ENCODE measurements around the gene POLR3GL.
A peak's percentile ranks its signal among the peaks of the same experiment; 100 is the strongest.

POLR3GL gene

DNA sequence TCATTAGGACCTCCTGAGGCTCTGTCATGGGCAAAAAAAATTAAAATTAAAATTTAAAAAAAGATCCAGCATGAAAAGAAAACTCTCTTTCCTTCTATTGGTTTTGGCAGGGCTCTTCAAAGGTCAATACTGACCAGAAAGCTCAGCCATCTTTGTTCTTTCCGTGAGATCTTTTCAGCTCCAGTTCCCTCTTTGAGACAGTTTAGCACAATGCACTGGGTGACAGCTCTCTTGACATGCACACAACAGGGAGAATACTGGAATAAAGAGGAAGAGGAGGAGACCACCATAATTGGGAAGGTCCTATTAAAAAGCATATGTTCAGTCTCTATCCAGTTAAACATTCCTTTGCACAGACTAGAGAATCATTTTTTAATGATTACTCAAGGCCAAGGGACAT is 13.0 kb upstream of the POLR3GL start:
- no peak for DNase-seq

GRCh38 chr1:145952903-145953302 is 11.6 kb upstream of the POLR3GL start:
- DNase-seq, result no peak

GRCh38 chr1:145953861-145954260 is 10.6 kb upstream of the POLR3GL start:
- DNase-seq, result no peak

GRCh38 chr1:145955436-145955835 is 9.1 kb upstream of the POLR3GL start:
- DNase-seq, result no peak

- no peak for DNase-seq
Measured at GRCh38 chr1:145956361-145956760, 8.1 kb upstream of the POLR3GL start.

DNA sequence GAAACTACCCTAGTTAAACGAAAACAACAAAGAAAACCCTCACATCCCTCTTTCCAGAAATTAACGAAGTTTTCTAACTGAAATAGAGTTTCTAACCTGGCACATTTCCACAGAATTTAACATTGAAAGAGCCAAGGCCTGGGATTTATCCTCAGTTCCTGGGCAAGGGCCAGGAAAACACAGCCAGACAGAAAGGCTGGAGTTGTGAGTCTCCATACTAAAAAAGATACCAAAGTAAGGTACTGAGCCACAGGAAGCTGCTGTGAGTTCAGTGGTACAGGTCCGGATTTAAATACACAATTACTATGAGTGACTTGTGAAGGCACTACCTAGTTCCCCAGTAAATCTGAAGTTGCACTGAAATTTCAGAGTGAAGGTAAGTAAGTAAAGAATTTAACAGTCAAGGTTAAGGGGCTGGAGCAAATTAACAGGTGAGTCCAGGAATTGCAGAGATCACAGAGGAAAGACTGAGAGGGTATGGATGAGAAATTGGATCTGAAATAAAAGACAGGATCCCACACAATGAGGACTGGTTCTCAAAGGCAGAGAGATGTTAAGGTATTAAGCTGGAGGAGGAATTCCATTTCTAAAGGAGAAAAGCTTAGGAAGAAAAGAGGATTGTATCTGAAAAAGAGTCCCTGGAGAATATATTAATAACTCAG is 7.6 kb upstream of the POLR3GL start:
- no peak for DNase-seq

- peak; percentile 91 for DNase-seq
Measured at GRCh38 chr1:145957443-145958319, 6.8 kb upstream of the POLR3GL start, which contains the start of gene LIX1L. TSS of gene LIX1L (minus strand) at chr1:145958017. CDS start at chr1:145957927, 90 bp downstream.

- no peak for DNase-seq
Measured at GRCh38 chr1:145958734-145959133, 5.8 kb upstream of the POLR3GL start.

DNA sequence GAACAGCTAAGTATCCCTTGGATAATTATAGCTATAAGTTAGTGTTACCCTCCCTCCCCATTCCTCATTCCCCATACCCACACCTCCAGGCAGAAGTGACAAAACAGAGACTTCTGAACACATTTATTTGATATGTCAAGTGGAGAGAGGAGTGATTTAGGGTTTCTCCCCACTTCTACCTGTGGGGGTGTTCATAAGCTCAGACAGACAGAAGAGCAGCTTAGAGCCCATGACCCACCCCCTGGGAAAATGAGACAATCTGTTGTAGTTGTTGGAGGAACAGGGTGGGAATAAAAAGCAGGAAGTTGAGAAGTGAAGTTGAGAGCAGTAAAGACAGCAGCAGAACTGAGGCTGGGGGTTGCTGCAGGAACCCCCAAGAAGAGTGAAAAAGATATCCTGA is 5.2 kb upstream of the POLR3GL start:
- DNase-seq, result no peak

- DNase-seq, result no peak
Measured at GRCh38 chr1:145959957-145960467, 4.5 kb upstream of the POLR3GL start.

GRCh38 chr1:145960468-145961108 is 3.9 kb upstream of the POLR3GL start:
- no peak for DNase-seq

GRCh38 chr1:145961109-145961424 is 3.4 kb upstream of the POLR3GL start:
- DNase-seq, result no peak

DNA sequence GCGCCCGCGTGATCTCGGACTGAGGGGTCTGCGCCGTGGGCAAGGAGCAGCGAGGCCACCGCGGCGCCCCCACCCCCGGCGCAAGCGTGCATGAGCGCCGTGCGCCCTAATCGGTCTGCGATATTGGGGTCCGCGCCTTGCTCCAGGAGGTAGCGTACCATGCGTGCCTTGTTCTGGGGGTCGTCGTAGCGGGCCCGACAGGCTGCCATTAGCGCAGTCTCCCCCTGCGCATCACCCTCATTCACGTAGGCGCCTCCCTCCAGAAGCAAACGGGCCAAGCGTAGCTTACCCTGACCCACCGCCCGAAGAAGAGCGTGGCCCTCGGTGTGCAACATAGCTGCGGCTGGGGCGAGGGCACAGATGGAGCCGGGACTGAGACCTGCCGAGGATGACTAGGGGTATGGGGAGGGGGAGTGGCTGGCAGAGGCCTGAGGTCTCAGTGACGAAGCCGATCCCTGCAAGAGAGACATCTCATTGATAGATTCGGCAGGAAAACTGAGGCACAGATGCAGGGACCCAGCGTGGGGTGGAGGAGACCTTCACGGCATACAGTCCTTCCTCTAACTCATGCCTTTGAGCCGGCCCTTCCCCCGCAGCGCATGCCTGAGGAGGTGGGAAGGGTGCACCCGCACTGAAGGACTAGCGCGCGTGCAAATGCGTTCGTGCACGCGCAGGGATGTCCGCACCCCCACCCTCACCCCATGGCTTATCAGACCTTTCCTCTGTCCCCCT is 2.9 kb upstream of the POLR3GL start:
- DNase-seq, result no peak

DNA sequence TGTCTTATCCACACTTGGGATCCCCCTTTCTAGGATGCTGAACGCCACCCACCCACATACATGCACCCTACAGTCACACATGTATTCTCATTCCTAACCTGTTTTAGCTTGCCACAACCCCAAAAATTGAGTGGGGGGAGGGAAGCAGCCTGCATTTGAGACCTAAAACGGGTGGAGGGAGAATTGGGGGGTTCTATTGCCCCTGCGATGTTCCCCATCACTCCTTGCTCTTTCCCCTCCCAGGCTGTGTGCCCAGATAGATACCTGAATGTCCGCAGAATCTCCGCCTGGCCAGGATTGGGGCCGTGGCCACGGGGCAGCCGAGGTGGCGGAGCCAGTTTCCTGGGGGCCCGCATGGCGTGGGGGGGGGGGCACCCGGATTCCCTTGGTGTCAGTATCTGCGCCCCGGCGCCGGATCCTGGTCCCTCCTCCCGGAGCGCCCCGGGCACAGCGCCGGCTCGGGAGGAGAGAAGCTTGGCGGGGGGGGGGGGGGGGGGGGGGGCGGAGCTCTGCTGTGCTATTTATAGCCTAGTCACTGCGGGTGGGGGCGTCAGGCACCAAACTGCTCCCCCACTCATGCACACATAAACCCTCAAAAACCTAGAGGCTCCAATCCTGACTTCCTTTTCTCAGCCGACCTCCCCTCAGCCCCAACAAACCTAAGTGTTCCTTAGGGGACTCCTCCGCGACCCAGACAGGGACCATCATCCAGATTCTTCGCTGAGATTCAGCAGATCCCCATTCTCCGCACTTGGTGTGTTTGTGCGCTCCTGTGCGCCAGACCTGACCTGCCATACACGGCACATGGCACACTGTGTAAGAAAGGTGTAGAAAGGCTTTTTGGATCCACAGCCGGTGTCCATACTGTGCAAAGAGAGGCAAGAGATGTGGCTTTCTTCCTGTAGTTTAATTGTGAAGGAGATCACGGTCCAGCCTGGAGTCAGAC is 2.1 kb upstream of the POLR3GL start:
- no peak for DNase-seq

DNA sequence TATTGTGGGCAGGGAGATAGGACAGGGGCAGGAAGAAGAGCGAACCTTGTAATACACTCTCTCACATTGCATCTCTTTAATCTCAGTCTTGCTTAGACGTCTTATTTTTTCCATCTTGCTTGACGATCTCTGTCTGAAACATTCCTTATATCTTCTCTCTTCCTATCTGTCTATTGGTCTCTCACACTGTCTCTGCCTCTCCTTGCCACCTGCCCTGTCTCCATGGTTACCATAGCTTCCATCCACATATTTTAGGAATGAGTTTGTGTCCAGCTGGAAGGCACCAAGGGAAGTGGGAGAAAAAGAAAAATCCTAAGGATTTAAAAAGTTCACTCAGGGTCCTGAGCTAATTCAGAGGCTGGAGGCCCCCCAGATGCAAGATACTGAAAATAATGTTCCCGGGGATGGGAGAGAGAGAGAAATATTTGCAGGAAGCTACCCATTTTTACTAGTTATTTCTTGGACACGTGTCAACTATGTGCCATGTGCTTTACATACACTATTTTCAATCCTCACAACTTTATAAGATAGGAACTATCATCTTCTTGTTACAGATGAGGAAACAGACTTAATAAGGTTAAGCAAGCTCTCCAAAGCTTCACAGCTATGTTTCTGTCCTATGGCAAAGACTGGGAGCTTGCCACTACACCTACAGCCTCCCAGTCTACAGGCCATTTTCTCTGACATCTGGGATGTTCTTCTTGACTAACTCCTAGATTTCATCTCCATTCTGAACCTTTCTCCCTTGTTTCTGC is 1.0 kb upstream of the POLR3GL start:
- DNase-seq, result no peak

DNA sequence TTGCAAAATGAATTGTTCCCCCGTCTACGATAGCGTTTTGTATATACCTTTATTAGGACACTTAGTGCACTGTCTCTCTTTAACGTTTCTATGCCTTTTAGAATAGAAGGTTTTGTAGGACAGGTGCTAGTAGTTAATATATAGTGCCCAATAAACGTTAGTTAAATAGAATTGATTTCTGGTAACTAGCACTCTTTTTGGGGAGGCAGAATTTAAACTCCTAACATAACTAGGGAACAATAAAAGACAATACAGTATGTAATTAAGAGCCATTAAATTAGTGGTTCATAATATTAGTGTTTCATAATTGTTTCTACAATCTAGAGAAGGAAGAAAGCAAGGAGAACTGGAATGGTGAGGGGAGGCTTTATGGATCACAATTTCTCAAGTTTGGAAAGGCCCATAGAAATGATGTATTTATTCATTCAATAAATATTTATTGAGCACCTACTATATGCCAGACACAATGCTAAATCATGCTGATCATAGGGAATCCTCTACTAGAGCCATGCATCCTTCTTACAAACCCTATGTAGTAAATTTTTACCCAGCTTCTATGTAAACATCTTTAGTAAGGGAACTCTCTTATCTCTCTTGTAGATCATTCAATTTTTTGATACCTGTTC is 742 bp downstream of the POLR3GL start:
- no peak for DNase-seq

GRCh38 chr1:145967288-145967687 is 2.8 kb downstream of the POLR3GL start:
- DNase-seq, result no peak

DNA sequence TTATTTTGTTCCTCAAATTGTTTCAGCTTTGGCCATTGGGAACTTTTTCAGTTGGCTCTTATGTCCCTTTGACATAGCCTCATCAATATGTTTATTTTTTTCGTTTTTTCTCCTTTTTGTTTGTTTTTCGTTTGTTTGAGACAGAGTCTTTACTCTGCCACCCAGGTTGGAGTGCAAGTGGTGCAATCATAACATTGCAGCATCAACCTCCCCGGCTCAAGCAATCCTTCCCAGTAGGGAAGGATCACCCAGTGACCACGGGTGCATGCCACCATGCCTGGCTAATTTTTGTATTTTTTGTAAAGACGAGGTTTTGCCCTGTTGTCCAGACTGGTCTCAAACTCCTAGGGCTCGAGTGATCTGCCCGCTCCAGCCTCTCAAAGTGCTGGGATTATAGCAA is 8.1 kb downstream of the POLR3GL start:
- no peak for DNase-seq

DNA sequence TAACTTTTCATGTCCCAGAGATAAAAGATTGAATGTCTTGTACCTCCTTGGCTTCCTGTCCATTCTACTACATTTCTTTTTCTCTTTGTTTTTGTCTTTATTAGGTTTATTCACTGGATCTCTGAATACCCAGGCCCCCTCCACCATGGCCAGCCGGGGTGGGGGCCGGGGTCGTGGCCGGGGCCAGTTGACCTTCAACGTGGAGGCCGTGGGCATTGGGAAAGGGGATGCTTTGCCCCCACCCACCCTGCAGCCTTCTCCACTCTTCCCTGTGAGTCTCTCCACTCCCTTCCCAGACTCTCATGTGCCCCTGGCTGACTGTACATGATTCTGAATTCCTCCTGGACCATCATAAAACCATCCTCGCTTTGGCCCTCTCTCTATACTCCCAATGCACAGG is 10.2 kb downstream of the POLR3GL start:
- no peak for DNase-seq

- DNase-seq, result no peak
Measured at GRCh38 chr1:145975216-145975615, 10.7 kb downstream of the POLR3GL start.

GRCh38 chr1:145977016-145977415 is 12.5 kb downstream of the POLR3GL start:
- DNase-seq, result no peak
